Subcutaneous preadipocyte (primary cell): ENCODE results near the gene RUFY2. TPM values are rescaled to one million over a fixed set of nuclear protein-coding genes. Genes with fewer than 3 reads are reported as not detected.

ENCODE experiments used
- total RNA-seq: library from RNA; depleted of rRNA; stranded (reverse); fragments of >200 nt; gene quantifications from 2 replicates; pipeline ENCODE4 v1.2.3, GENCODE V29; 2012

RUFY2 gene
- total RNA-seq, result 23.1 and 27.0 TPM in 2 replicates

DNA sequence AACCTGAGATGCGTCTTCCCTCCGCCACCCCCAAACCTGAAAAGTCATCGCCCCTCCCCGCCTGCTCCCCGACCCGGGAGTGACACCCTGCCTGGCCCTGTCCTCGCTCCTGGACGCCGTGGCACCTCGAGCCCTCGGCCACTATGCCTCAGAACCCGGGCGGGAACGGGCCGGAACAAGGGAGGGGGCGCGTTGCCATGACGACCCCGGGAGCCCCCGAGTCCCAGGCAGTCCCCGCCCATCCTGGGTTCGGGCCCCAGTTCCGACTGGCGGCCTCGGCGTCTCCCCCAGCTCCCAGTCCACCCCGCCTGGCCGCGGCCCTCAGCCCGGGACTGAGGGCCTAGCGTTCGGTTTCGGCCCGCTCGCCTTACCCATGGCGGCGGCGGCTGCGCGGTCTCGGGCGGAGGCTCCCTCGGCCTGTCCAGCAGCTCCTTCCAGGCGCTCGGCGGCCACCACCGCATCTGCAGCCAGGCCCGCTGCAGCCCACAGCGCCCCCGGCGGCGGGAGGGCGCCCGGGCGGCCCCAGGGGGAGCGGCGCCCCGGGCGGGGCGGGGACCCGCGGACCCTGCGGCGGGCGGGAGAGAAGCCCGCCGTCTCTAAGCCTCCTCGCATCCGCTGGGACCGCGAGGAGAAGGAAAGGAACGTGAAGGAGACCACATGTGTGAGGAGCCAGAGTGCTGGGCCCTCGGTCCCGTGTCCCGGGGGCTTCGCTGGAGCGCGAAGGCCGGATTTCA is at the start of gene RUFY2:
Gene RUFY2, minus strand, starts transcription at position 463 of the 734 bp plus-strand sequence. Its CDS starts 88 bp downstream, at position 375.

DNA sequence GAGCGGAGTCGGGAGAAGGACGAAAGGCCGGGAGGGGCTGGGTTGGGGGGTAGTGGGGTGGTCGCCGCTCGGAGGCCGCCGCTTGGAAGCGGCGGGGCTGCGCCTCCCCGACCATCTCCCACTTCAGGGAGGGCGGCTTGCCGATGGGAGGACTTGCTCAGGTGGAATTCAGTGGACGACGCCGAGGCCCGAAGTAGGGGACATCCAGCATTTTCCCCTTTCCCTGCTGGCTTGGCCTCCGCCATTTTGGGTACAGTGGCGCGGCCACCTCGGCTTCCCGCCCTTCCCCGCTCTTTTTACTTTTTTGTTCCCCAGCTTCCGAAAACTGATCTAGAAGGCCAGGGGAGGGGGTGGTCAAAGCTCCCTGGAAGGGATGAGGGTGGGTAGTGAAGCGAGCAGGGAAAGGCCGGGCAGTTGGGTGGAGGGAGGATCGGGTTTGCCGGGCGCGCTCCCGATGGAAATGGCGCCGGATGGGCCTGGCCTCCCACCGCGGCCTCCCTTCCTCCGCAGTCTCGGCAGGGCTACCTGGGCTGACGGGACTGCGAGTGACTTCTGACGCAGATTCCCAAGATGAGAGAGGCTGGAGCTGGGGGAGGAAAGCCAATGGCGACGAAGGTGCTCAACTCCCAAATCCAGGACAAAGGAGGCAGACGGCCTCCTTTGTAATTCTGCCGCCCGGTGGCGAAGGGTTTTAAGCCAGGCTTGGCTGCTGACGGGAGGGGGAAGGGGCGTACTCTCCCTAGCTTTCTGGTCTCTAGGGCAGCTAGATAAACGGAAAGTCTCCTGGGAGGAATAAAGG is 74.6 kb downstream of the RUFY2 start, which contains the start of gene PBLD:
Gene PBLD, minus strand, starts transcription at position 670 of the 799 bp plus-strand sequence. CDS start 26,084 bp downstream, outside the sequence.

DNA sequence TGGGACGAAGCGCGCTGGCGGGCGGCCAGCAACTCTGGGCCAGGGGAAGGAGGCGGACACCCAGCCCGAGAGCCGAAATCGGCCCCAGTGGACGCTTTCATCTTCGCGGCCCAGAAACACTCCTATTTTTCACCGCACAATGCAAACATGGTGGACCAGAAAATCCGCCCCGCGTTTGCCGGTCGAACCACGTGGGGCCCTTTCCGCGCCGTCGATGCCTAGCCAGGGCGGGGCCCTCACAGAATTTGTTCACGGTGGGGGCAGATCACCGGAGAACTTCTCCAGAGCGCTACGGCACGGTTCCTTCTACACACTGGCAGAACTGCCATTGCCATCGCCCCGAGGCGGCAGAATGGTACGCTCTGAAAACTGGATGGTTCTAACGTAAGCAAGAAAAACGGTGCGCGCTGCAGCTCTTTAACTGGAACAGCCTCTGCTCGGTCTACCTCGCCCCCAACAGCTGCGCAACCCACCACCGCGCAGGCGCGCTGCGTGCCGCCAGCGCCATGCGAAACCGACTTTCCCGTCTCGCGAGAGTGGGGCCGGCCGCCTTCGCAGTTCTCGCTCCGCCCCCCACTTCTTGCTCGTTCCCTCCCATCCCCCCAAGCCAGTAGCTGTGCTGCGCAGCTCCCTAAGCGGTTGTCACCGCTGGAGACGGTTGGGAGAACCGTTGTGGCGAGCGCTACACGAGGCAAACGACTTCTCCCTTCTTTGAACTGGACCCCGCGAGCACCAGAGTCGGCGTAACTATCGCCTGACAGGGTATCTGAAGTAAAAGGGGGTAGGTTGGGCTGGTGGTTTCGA is 75.4 kb downstream of the RUFY2 start, which contains the start of gene HNRNPH3:
Gene HNRNPH3, plus strand, starts transcription at position 610 of the 804 bp plus-strand sequence. CDS start 5,158 bp downstream, outside the sequence.

Other genes starting within 250 kb of the RUFY2 start
- gene ATOH7, start 175.2 kb downstream of the RUFY2 start, total RNA-seq, result under 0.01 TPM in 1 of 2 replicates, not detected in the other
- 11.8 and 15.4 TPM in 2 replicates for gene HNRNPH3, start 75.2 kb downstream of the RUFY2 start, total RNA-seq
- 2.2 and 2.9 TPM in 2 replicates for gene PBLD, start 74.3 kb downstream of the RUFY2 start, total RNA-seq
- 9.6 and 11.7 TPM in 2 replicates for gene DNA2, start 64.7 kb upstream of the RUFY2 start, total RNA-seq
- 12.5 and 19.7 TPM in 2 replicates for gene SLC25A16, start 120.2 kb upstream of the RUFY2 start, total RNA-seq
- gene TET1, start 153.1 kb upstream of the RUFY2 start, total RNA-seq, result 4.4 and 4.5 TPM in 2 replicates